ENCODE measurements around the gene URB2.

The URB2 gene

GRCh38 chr1:229672246-229672645, 46.2 kb downstream of the URB2 start:
- ChIA-PET CTCF (interaction anchor here (1.5 kb wide), 1 partner anchor 11 kb away, joined by 8 read pairs; no protein-coding TSS in a partner anchor), POLR2A (interaction anchor here (1.8 kb wide), 1 partner anchor 14 kb away, joined by 4 read pairs; no protein-coding TSS in a partner anchor)
- no peak for TF ChIP-seq TARDBP (IDR thresholded peaks at IDR 0.05)
- TF ChIP-seq BHLHE40 (IDR thresholded peaks at IDR 0.05; ENCODE audit: borderline replicate concordance): no peak
- DNase-seq (ENCODE audit: extremely low spot score): no peak

- no peak for TF ChIP-seq NFRKB (IDR thresholded peaks at IDR 0.05)
- no peak for TF ChIP-seq FOXM1 (IDR thresholded peaks at IDR 0.05; ENCODE audit: borderline replicate concordance)
- no peak for TF ChIP-seq TARDBP (IDR thresholded peaks at IDR 0.05)
- TF ChIP-seq SUZ12 (IDR thresholded peaks at IDR 0.05): no peak
- no peak for TF ChIP-seq CTBP1 (IDR thresholded peaks at IDR 0.05; ENCODE audit: borderline replicate concordance)
- TF ChIP-seq L3MBTL2 (conservative IDR thresholded peaks at IDR 0.05): no peak
- no peak for TF ChIP-seq FOXA1 (IDR thresholded peaks at IDR 0.05)
- TF ChIP-seq HDGF (IDR thresholded peaks at IDR 0.05; ENCODE audit: borderline replicate concordance): no peak
- TF ChIP-seq LEF1 (IDR thresholded peaks at IDR 0.05; ENCODE audit: borderline replicate concordance): no peak
- TF ChIP-seq PKNOX1 (IDR thresholded peaks at IDR 0.05): no peak
- TF ChIP-seq ARNT (IDR thresholded peaks at IDR 0.05): no peak
- DNase-seq (ENCODE audit: extremely low spot score): peak; percentile 3
- ChIA-PET CTCF (no interaction called here), POLR2A (interaction anchor here (1.8 kb wide), 1 partner anchor 12 kb away, joined by 4 read pairs; no protein-coding TSS in a partner anchor)
Observed at GRCh38 chr1:229674042-229674441, 48.0 kb downstream of the URB2 start.

- ChIA-PET CTCF (interaction anchor here (0.7 kb wide), 1 partner anchor 205 kb away, joined by 4 read pairs; no protein-coding TSS in a partner anchor), POLR2A (no interaction called here)
- no peak for DNase-seq (ENCODE audit: extremely low spot score)
- TF ChIP-seq PKNOX1 (IDR thresholded peaks at IDR 0.05) (no peak), FOXK2 (IDR thresholded peaks at IDR 0.05) (no peak), SUZ12 (IDR thresholded peaks at IDR 0.05) (no peak), ELF4 (IDR thresholded peaks at IDR 0.05) (no peak), FOXA1 (IDR thresholded peaks at IDR 0.05) (no peak), L3MBTL2 (conservative IDR thresholded peaks at IDR 0.05) (no peak), HDGF (IDR thresholded peaks at IDR 0.05; ENCODE audit: borderline replicate concordance) (no peak), ARNT (IDR thresholded peaks at IDR 0.05) (no peak), LEF1 (IDR thresholded peaks at IDR 0.05; ENCODE audit: borderline replicate concordance) (no peak), ZNF384 (IDR thresholded peaks at IDR 0.05) (no peak), BHLHE40 (IDR thresholded peaks at IDR 0.05; ENCODE audit: borderline replicate concordance) (no peak), NFRKB (IDR thresholded peaks at IDR 0.05) (no peak), SP1 (IDR thresholded peaks at IDR 0.05) (no peak), CTBP1 (IDR thresholded peaks at IDR 0.05; ENCODE audit: borderline replicate concordance) (no peak), FOXM1 (IDR thresholded peaks at IDR 0.05; ENCODE audit: borderline replicate concordance) (no peak), TARDBP (IDR thresholded peaks at IDR 0.05) (no peak)
Observed at GRCh38 chr1:229675396-229675795, 49.3 kb downstream of the URB2 start.

GRCh38 chr1:229685149-229685548, 59.1 kb downstream of the URB2 start:
- DNase-seq (ENCODE audit: extremely low spot score): no peak
- no peak for TF ChIP-seq LEF1 (IDR thresholded peaks at IDR 0.05; ENCODE audit: borderline replicate concordance)
- no peak for TF ChIP-seq FOXK2 (IDR thresholded peaks at IDR 0.05)
- no peak for TF ChIP-seq CTBP1 (IDR thresholded peaks at IDR 0.05; ENCODE audit: borderline replicate concordance)
- no peak for TF ChIP-seq L3MBTL2 (conservative IDR thresholded peaks at IDR 0.05)
- no peak for TF ChIP-seq NFRKB (IDR thresholded peaks at IDR 0.05)
- no peak for TF ChIP-seq ZNF384 (IDR thresholded peaks at IDR 0.05)
- TF ChIP-seq ELF4 (IDR thresholded peaks at IDR 0.05): no peak
- no peak for TF ChIP-seq SUZ12 (IDR thresholded peaks at IDR 0.05)
- TF ChIP-seq TARDBP (IDR thresholded peaks at IDR 0.05): no peak
- TF ChIP-seq HDGF (IDR thresholded peaks at IDR 0.05; ENCODE audit: borderline replicate concordance): no peak
- TF ChIP-seq BHLHE40 (IDR thresholded peaks at IDR 0.05; ENCODE audit: borderline replicate concordance): no peak
- TF ChIP-seq PKNOX1 (IDR thresholded peaks at IDR 0.05): no peak
- no peak for TF ChIP-seq FOXA1 (IDR thresholded peaks at IDR 0.05)
- ChIA-PET POLR2A (no interaction called here), CTCF (no interaction called here)

GRCh38 chr1:229689273-229689672, 63.2 kb downstream of the URB2 start:
- ChIA-PET POLR2A (no interaction called here), CTCF (no interaction called here)
- DNase-seq (ENCODE audit: extremely low spot score): peak; percentile 2
- TF ChIP-seq LEF1 (IDR thresholded peaks at IDR 0.05; ENCODE audit: borderline replicate concordance): no peak
- TF ChIP-seq ARNT (IDR thresholded peaks at IDR 0.05): no peak
- no peak for TF ChIP-seq PKNOX1 (IDR thresholded peaks at IDR 0.05)
- no peak for TF ChIP-seq HDGF (IDR thresholded peaks at IDR 0.05; ENCODE audit: borderline replicate concordance)
- TF ChIP-seq FOXK2 (IDR thresholded peaks at IDR 0.05): no peak
- no peak for TF ChIP-seq TARDBP (IDR thresholded peaks at IDR 0.05)
- TF ChIP-seq SP1 (IDR thresholded peaks at IDR 0.05): no peak
- TF ChIP-seq SUZ12 (IDR thresholded peaks at IDR 0.05): no peak
- TF ChIP-seq ELF4 (IDR thresholded peaks at IDR 0.05): no peak
- no peak for TF ChIP-seq NFRKB (IDR thresholded peaks at IDR 0.05)
- TF ChIP-seq BHLHE40 (IDR thresholded peaks at IDR 0.05; ENCODE audit: borderline replicate concordance): no peak
- no peak for TF ChIP-seq L3MBTL2 (conservative IDR thresholded peaks at IDR 0.05)
- no peak for TF ChIP-seq FOXM1 (IDR thresholded peaks at IDR 0.05; ENCODE audit: borderline replicate concordance)
- no peak for TF ChIP-seq ZNF384 (IDR thresholded peaks at IDR 0.05)
- no peak for TF ChIP-seq FOXA1 (IDR thresholded peaks at IDR 0.05)
- TF ChIP-seq CTBP1 (IDR thresholded peaks at IDR 0.05; ENCODE audit: borderline replicate concordance): no peak

- CTCF ChIA-PET: no interaction called here
- POLR2A ChIA-PET: no interaction called here
- TF ChIP-seq FOXK2 (IDR thresholded peaks at IDR 0.05): no peak
- no peak for TF ChIP-seq FOXM1 (IDR thresholded peaks at IDR 0.05; ENCODE audit: borderline replicate concordance)
- no peak for TF ChIP-seq FOXA1 (IDR thresholded peaks at IDR 0.05)
- no peak for TF ChIP-seq LEF1 (IDR thresholded peaks at IDR 0.05; ENCODE audit: borderline replicate concordance)
- no peak for TF ChIP-seq NFRKB (IDR thresholded peaks at IDR 0.05)
- no peak for TF ChIP-seq ELF4 (IDR thresholded peaks at IDR 0.05)
- TF ChIP-seq SUZ12 (IDR thresholded peaks at IDR 0.05): no peak
- no peak for TF ChIP-seq ZNF384 (IDR thresholded peaks at IDR 0.05)
- peak; percentile 3 for DNase-seq (ENCODE audit: extremely low spot score)
Observed at GRCh38 chr1:229689904-229690303, 63.9 kb downstream of the URB2 start.

Data from HEK293T (cell line).